SW 1271 (cell line): ENCODE measurements around the gene PAFAH1B2.
"Not testable (repeated sequence)": the region's sequence is repeated elsewhere in the genome, so short reads cannot be mapped to it uniquely, and the experiment has no call there.

Experiments
- DNase-seq, 2 experiments: peaks; one replicate each; lab custom pipeline; 2025; lab: John Stamatoyannopoulos, UW

PAFAH1B2 gene

GRCh38 chr11:117202386-117203068, 58.4 kb downstream of the PAFAH1B2 start:
- no peak for DNase-seq

- DNase-seq, result no peak
Observed at GRCh38 chr11:117203069-117203407, 59.0 kb downstream of the PAFAH1B2 start.

GRCh38 chr11:117204283-117205080, 60.4 kb downstream of the PAFAH1B2 start:
- DNase-seq, result no peak

GRCh38 chr11:117205211-117205818, 61.2 kb downstream of the PAFAH1B2 start:
- DNase-seq, result no peak

GRCh38 chr11:117206111-117206510, 62.0 kb downstream of the PAFAH1B2 start:
- not testable (repeated sequence) for DNase-seq

- DNase-seq, result not testable (repeated sequence)
Observed at GRCh38 chr11:117206859-117207258, 62.8 kb downstream of the PAFAH1B2 start.

- not testable (repeated sequence) for DNase-seq
Observed at GRCh38 chr11:117207481-117207880, 63.4 kb downstream of the PAFAH1B2 start.

- not testable (repeated sequence) for DNase-seq
Observed at GRCh38 chr11:117208710-117209109, 64.6 kb downstream of the PAFAH1B2 start.

GRCh38 chr11:117209351-117210125, 65.5 kb downstream of the PAFAH1B2 start:
- DNase-seq, result not testable (repeated sequence)

GRCh38 chr11:117210620-117211019, 66.5 kb downstream of the PAFAH1B2 start:
- DNase-seq, result no peak

GRCh38 chr11:117212697-117213355, 68.7 kb downstream of the PAFAH1B2 start:
- no peak for DNase-seq

GRCh38 chr11:117214404-117215110, 70.5 kb downstream of the PAFAH1B2 start:
- no peak for DNase-seq

- DNase-seq, result no peak
Observed at GRCh38 chr11:117217141-117218084, 73.3 kb downstream of the PAFAH1B2 start.

GRCh38 chr11:117218133-117218915, 74.2 kb downstream of the PAFAH1B2 start:
- no peak for DNase-seq

GRCh38 chr11:117219001-117219400, 74.9 kb downstream of the PAFAH1B2 start:
- DNase-seq, result no peak

- no peak for DNase-seq
Observed at GRCh38 chr11:117219455-117219854, 75.4 kb downstream of the PAFAH1B2 start.

- DNase-seq, result no peak
Observed at GRCh38 chr11:117219995-117220394, 75.9 kb downstream of the PAFAH1B2 start.

- DNase-seq, result no peak
Observed at GRCh38 chr11:117220568-117220967, 76.5 kb downstream of the PAFAH1B2 start.
